RWPE2 (cell line): ENCODE measurements around the gene PGAP3.

Experiments used
- ATAC-seq: fragments of 200-7000 bp; cut with Tn5 transposase; 3 replicates; pipeline ENCODE4 v1.9.1; 2021; ENCODE audit warnings: low read depth
- DNase-seq: peaks from one replicate; pipeline ENCODE4 v3.0.0-alpha.2; 2020; ENCODE audit warnings: low spot score
- H3K27ac ChIP-seq: fragments of 450-650 bp; 2 replicates; pipeline ENCODE4 v1.5.1; 2017; ENCODE audit warnings: mild to moderate bottlenecking; ENCODE audit not compliant: poor library complexity, severe bottlenecking
- H3K27me3 ChIP-seq: fragments of 250-450 bp; sonication (Bioruptor Pico); 2 replicates; pipeline ENCODE4 v1.5.1; 2021; ENCODE audit warnings: mild to moderate bottlenecking, moderate library complexity; ENCODE audit not compliant: insufficient read depth, poor library complexity, severe bottlenecking
- H3K36me3 ChIP-seq: fragments of 250-450 bp; sonication (Bioruptor Pico); 2 replicates; pipeline ENCODE4 v1.5.1; 2020; ENCODE audit warnings: low read depth, mild to moderate bottlenecking, moderate library complexity
- H3K4me1 ChIP-seq: fragments of 250-450 bp; sonication (Bioruptor Pico); 2 replicates; pipeline ENCODE4 v1.5.1; 2021; ENCODE audit warnings: mild to moderate bottlenecking, moderate library complexity; ENCODE audit not compliant: insufficient read depth, poor library complexity, severe bottlenecking
- H3K4me3 ChIP-seq: fragments of 250-450 bp; sonication (Bioruptor Pico); 2 replicates; pipeline ENCODE4 v1.5.1; 2021; ENCODE audit warnings: mild to moderate bottlenecking, moderate library complexity; ENCODE audit not compliant: severe bottlenecking
- H3K9me3 ChIP-seq: fragments of 250-450 bp; sonication (Bioruptor Pico); 2 replicates; pipeline ENCODE4 v1.5.1; 2021; ENCODE audit warnings: mild to moderate bottlenecking, moderate library complexity; ENCODE audit not compliant: severe bottlenecking
- CTCF ChIP-seq: fragments of 450-650 bp; IDR thresholded peaks from one replicate; pipeline ENCODE4 v1.5.1; 2017; ENCODE audit warnings: mild to moderate bottlenecking, moderate library complexity; ENCODE audit not compliant: poor library complexity, severe bottlenecking

PGAP3 gene

GRCh38 chr17:39660397-39661385, 27.2 kb downstream of the PGAP3 start:
- H3K4me1 ChIP-seq = no peaks in the 10 kb centered on the region
- H3K36me3 ChIP-seq = no peaks in the 10 kb centered on the region; the same call in 1 of the 2 replicates
- DNase-seq (no peak), ATAC-seq (no peak)
- H3K9me3 ChIP-seq = no peaks in the 10 kb centered on the region
- no peaks in the 10 kb centered on the region for H3K27me3 ChIP-seq
- no peak overlapping the region for H3K27ac ChIP-seq
- no peak overlapping the region for H3K4me3 ChIP-seq
- no peak for TF ChIP-seq CTCF

- no peak overlapping the region for H3K4me3 ChIP-seq
- no peak for DNase-seq
- TF ChIP-seq CTCF = no peak
- H3K27me3 ChIP-seq = no peaks in the 10 kb centered on the region
- no peak overlapping the region for H3K27ac ChIP-seq
- no peak for ATAC-seq
- H3K9me3 ChIP-seq = no peaks in the 10 kb centered on the region
- H3K36me3 ChIP-seq = no peaks in the 10 kb centered on the region; the same call in 1 of the 2 replicates
- H3K4me1 ChIP-seq = no peaks in the 10 kb centered on the region
Observed at GRCh38 chr17:39660011-39660360, 27.9 kb downstream of the PGAP3 start.

GRCh38 chr17:39659279-39660010, 28.4 kb downstream of the PGAP3 start:
- Histone ChIP-seq H3K4me3 (no peak overlapping the region), H3K36me3 (no peaks in the 10 kb centered on the region; the same call in 1 of the 2 replicates), H3K27ac (no peak overlapping the region), H3K4me1 (no peaks in the 10 kb centered on the region), H3K27me3 (no peaks in the 10 kb centered on the region), H3K9me3 (no peaks in the 10 kb centered on the region)
- ATAC-seq (no peak), DNase-seq (no peak)
- no peak for TF ChIP-seq CTCF

- no peak for TF ChIP-seq CTCF
- Histone ChIP-seq H3K27me3 (no peaks in the 10 kb centered on the region), H3K4me1 (no peaks in the 10 kb centered on the region), H3K27ac (no peak overlapping the region), H3K36me3 (peaks cover 3% of the 10 kb centered on the region; the same call in 1 of the 2 replicates), H3K9me3 (no peaks in the 10 kb centered on the region), H3K4me3 (no peak overlapping the region)
- ATAC-seq (no peak), DNase-seq (no peak)
Observed at GRCh38 chr17:39658760-39659159, 29.1 kb downstream of the PGAP3 start.
